ENCODE data around the gene CYP4F3.
"Not testable (repeated sequence)": the region's sequence is repeated elsewhere in the genome, so short reads cannot be mapped to it uniquely, and the experiment has no call there.

Gene CYP4F3

GRCh38 chr19:15631817-15632216 is 8.9 kb upstream of the CYP4F3 start:
- peak in 1 of 4 experiments; percentile 19 for DNase-seq (ENCODE audit: low read depth in 4 of 4, low spot score in 1 of 4)

- no peak for DNase-seq (ENCODE audit: low read depth in 4 of 4, low spot score in 1 of 4)
Observed at GRCh38 chr19:15633082-15633835, 7.4 kb upstream of the CYP4F3 start.

GRCh38 chr19:15634105-15634504 is 6.6 kb upstream of the CYP4F3 start:
- no peak for DNase-seq (ENCODE audit: low read depth in 4 of 4, low spot score in 1 of 4)

- no peak for DNase-seq (ENCODE audit: low read depth in 4 of 4, low spot score in 1 of 4)
Observed at GRCh38 chr19:15635016-15635805, 5.5 kb upstream of the CYP4F3 start.

- no peak for DNase-seq (ENCODE audit: low read depth in 4 of 4, low spot score in 1 of 4)
Observed at GRCh38 chr19:15636026-15636425, 4.7 kb upstream of the CYP4F3 start.

- DNase-seq (ENCODE audit: low read depth in 4 of 4, low spot score in 1 of 4) = no peak
Observed at GRCh38 chr19:15639596-15639995, 1.1 kb upstream of the CYP4F3 start.

- DNase-seq (ENCODE audit: low read depth in 4 of 4, low spot score in 1 of 4) = no peak
Observed at GRCh38 chr19:15640904-15641597, 354 bp downstream of the CYP4F3 start.

GRCh38 chr19:15641901-15642491 is 1.3 kb downstream of the CYP4F3 start:
- DNase-seq (ENCODE audit: low read depth in 4 of 4, low spot score in 1 of 4) = no peak

- DNase-seq (ENCODE audit: low read depth in 4 of 4, low spot score in 1 of 4) = no peak
Observed at GRCh38 chr19:15642807-15643206, 2.1 kb downstream of the CYP4F3 start.

GRCh38 chr19:15643387-15643786 is 2.7 kb downstream of the CYP4F3 start:
- no peak for DNase-seq (ENCODE audit: low read depth in 4 of 4, low spot score in 1 of 4)

- no peak for DNase-seq (ENCODE audit: low read depth in 4 of 4, low spot score in 1 of 4)
Observed at GRCh38 chr19:15644066-15644741, 3.5 kb downstream of the CYP4F3 start.

- DNase-seq (ENCODE audit: low read depth in 4 of 4, low spot score in 1 of 4) = no peak
Observed at GRCh38 chr19:15644816-15645215, 4.1 kb downstream of the CYP4F3 start.

- no peak for DNase-seq (ENCODE audit: low read depth in 4 of 4, low spot score in 1 of 4)
Observed at GRCh38 chr19:15649526-15649925, 8.8 kb downstream of the CYP4F3 start.

- not testable (repeated sequence) for DNase-seq (ENCODE audit: low read depth in 4 of 4, low spot score in 1 of 4)
Observed at GRCh38 chr19:15650123-15650522, 9.4 kb downstream of the CYP4F3 start.

- no peak for DNase-seq (ENCODE audit: low read depth in 4 of 4, low spot score in 1 of 4)
Observed at GRCh38 chr19:15651791-15652190, 11.1 kb downstream of the CYP4F3 start.

- DNase-seq (ENCODE audit: low read depth in 4 of 4, low spot score in 1 of 4) = no peak
Observed at GRCh38 chr19:15652559-15653278, 12.0 kb downstream of the CYP4F3 start.

GRCh38 chr19:15656467-15656866 is 15.8 kb downstream of the CYP4F3 start:
- DNase-seq (ENCODE audit: low read depth in 4 of 4, low spot score in 1 of 4) = no peak

- no peak for DNase-seq (ENCODE audit: low read depth in 4 of 4, low spot score in 1 of 4)
Observed at GRCh38 chr19:15663247-15663646, 22.6 kb downstream of the CYP4F3 start.

GRCh38 chr19:15666186-15666585 is 25.5 kb downstream of the CYP4F3 start:
- no peak for DNase-seq (ENCODE audit: low read depth in 4 of 4, low spot score in 1 of 4)

GRCh38 chr19:15666883-15667282 is 26.2 kb downstream of the CYP4F3 start:
- DNase-seq (ENCODE audit: low read depth in 4 of 4, low spot score in 1 of 4) = no peak
